WTC11 (cell line): ENCODE results near the gene HAPSTR1. TPM values are rescaled to one million over a fixed set of nuclear protein-coding genes. Genes with fewer than 3 reads are reported as not detected.
A peak's percentile ranks its signal among the peaks of the same experiment; 100 is the strongest.
"Not testable (repeated sequence)": the region's sequence is repeated elsewhere in the genome, so short reads cannot be mapped to it uniquely, and the experiment has no call there.

ENCODE experiments used
- ATAC-seq: fragments of 200-7000 bp; cut with Tn5 transposase; 2 replicates; pipeline ENCODE4 v1.10.0; 2021; ENCODE audit warnings: mild to moderate bottlenecking, moderate library complexity
- CTCF ChIA-PET: fragments of 300-600 bp; sonication (Branson Sonifier 250); formaldehyde crosslinking; loops from one replicate; lab custom pipeline; 2021; ENCODE audit warnings: antibody characterized with exemption; lab: Charles Lee
- POLR2A ChIA-PET: fragments of 350-600 bp; sonication (Branson Sonifier 250); formaldehyde crosslinking; loops from one replicate; lab custom pipeline; 2021; ENCODE audit warnings: antibody characterized with exemption; lab: Charles Lee
- DNase-seq: peaks from one replicate; pipeline ENCODE4 v3.0.0; 2021; ENCODE audit warnings: low spot score
- H3K27ac Mint-ChIP-seq: 2 replicates; pipeline ENCODE4 v1.8.0; 2021; ENCODE audit warnings: mixed read lengths
- H3K27me3 Mint-ChIP-seq: 2 replicates; pipeline ENCODE4 v1.8.0; 2021; ENCODE audit warnings: low read depth, mild to moderate bottlenecking, moderate library complexity, mixed read lengths
- H3K36me3 Mint-ChIP-seq: 2 replicates; pipeline ENCODE4 v1.8.0; 2021; ENCODE audit warnings: mixed read lengths
- H3K4me1 Mint-ChIP-seq: 2 replicates; pipeline ENCODE4 v1.8.0; 2022; ENCODE audit warnings: mixed read lengths
- H3K4me3 Mint-ChIP-seq: 2 replicates; pipeline ENCODE4 v1.8.0; 2021; ENCODE audit warnings: mild to moderate bottlenecking, moderate library complexity, mixed read lengths
- H3K9me3 Mint-ChIP-seq: 2 replicates; pipeline ENCODE4 v1.8.0; 2021; ENCODE audit warnings: mixed read lengths
- CBFB ChIP-seq: sonication (generic); formaldehyde crosslinking; IDR thresholded peaks from 2 replicates; pipeline ENCODE4 v1.8.1; 2022; ENCODE audit warnings: mild to moderate bottlenecking, low read depth, missing genetic modification reagents
- ETV6 ChIP-seq: sonication (generic); formaldehyde crosslinking; IDR thresholded peaks from 2 replicates; pipeline ENCODE4 v1.8.1; 2022; ENCODE audit warnings: mild to moderate bottlenecking, missing genetic modification reagents
- GABPB1 ChIP-seq: sonication (generic); formaldehyde crosslinking; IDR thresholded peaks from 2 replicates; pipeline ENCODE4 v1.8.1; 2023; ENCODE audit warnings: mild to moderate bottlenecking, missing genetic modification reagents
- OVOL2 ChIP-seq: fragments of 250-450 bp; sonication (Bioruptor Pico); IDR thresholded peaks from 2 replicates; pipeline ENCODE4 v1.9.0; 2021; ENCODE audit warnings: mild to moderate bottlenecking, borderline replicate concordance
- TCF7 ChIP-seq: sonication (generic); formaldehyde crosslinking; IDR thresholded peaks from 2 replicates; pipeline ENCODE4 v1.8.0; 2022; ENCODE audit warnings: mild to moderate bottlenecking, low read depth, missing genetic modification reagents, moderate library complexity
- TEAD1 ChIP-seq: sonication (generic); formaldehyde crosslinking; IDR thresholded peaks from 2 replicates; pipeline ENCODE4 v1.8.0; 2022; ENCODE audit warnings: mild to moderate bottlenecking, missing genetic modification reagents
- ZBTB21 ChIP-seq: sonication (generic); formaldehyde crosslinking; IDR thresholded peaks from 2 replicates; pipeline ENCODE4 v1.8.1; 2023; ENCODE audit warnings: mild to moderate bottlenecking, missing genetic modification reagents, borderline replicate concordance
- ZNF121 ChIP-seq: sonication (generic); formaldehyde crosslinking; IDR thresholded peaks from 2 replicates; pipeline ENCODE4 v1.8.0; 2023; ENCODE audit warnings: missing genetic modification reagents
- ZNF423 ChIP-seq: fragments of 250-450 bp; sonication (Bioruptor Pico); IDR thresholded peaks from 2 replicates; pipeline ENCODE4 v2.1.2; 2022; ENCODE audit warnings: mild to moderate bottlenecking, moderate library complexity
- total RNA-seq: library from RNA; stranded (reverse); gene quantifications from 3 replicates; pipeline ENCODE4 v1.2.3, GENCODE V29; 2021
- TF ChIP-seq, protein P1 (sequence below): sonication (generic); formaldehyde crosslinking; conservative IDR thresholded peaks from 2 replicates; pipeline ENCODE4 v1.8.1; 2022; ENCODE audit warnings: mild to moderate bottlenecking, missing genetic modification reagents
- TF ChIP-seq, protein P2 (sequence below): sonication (generic); formaldehyde crosslinking; IDR thresholded peaks from 2 replicates; pipeline ENCODE4 v1.8.0; 2022; ENCODE audit warnings: mild to moderate bottlenecking, missing genetic modification reagents
- TF ChIP-seq, protein P3 (sequence below): fragments of 250-450 bp; sonication (Bioruptor Pico); IDR thresholded peaks from 2 replicates; pipeline ENCODE4 v1.9.0; 2021; ENCODE audit warnings: mild to moderate bottlenecking
- TF ChIP-seq, protein P4 (sequence below): sonication (generic); formaldehyde crosslinking; IDR thresholded peaks from 2 replicates; pipeline ENCODE4 v1.8.1; 2022; ENCODE audit warnings: missing genetic modification reagents, borderline replicate concordance
- TF ChIP-seq, protein P5 (sequence below): fragments of 250-450 bp; sonication (Bioruptor Pico); IDR thresholded peaks from 2 replicates; pipeline ENCODE4 v1.8.0; 2021; ENCODE audit warnings: mild to moderate bottlenecking
- TF ChIP-seq, protein P6 (sequence below): sonication (generic); formaldehyde crosslinking; IDR thresholded peaks from 2 replicates; pipeline ENCODE4 v1.8.1; 2022; ENCODE audit warnings: low read depth, missing genetic modification reagents, borderline replicate concordance
- TF ChIP-seq, protein P7 (sequence below): sonication (generic); formaldehyde crosslinking; IDR thresholded peaks from 2 replicates; pipeline ENCODE4 v1.8.0; 2022; ENCODE audit warnings: mild to moderate bottlenecking, missing genetic modification reagents

The HAPSTR1 gene
- total RNA-seq, 1 experiment from 2014 or later, result 54.3 TPM

DNA sequence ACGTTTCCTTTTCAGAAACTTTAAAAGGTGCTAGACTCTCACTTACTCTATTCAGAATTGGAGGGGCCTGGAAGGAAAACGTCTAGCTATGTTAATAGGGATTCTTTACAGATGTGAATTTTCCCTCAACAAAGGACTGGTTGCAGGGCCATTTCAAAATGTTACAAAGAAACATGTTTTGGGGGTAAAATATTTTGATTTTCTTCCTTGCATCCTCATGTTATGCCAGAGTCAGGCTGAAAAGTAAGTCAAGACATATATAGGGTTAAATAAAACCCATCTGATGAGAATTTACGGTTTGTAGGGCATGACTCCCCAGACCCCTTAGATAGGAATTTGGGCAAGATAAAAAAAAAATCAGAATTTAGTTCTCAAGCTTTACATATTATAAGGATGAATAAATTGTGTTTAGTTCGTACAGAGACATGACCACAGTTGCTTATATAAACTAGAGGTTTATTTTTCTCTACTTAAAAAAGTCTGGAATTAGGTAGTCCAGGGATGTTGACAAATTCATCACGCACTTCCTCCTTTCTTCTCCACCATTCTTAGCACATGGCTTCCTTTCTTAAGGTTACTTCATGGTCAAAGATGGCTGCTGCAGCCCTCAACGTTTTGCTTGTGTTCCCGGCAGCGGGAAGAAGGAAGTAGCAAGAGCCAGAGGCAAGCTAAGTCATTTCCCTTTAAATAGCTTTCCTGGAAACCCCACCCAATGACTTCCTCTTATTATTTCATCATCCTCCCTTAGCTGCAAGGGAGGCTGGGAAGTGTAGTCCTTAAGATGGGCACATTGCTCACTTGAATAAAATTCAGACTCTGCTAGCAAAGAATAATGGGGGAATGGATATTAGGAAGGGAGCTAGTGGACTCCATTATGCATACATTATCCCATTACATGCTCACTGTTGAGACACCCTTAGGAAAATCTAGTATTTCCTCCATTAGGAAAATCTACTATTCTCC lies 12.7 kb upstream of the HAPSTR1 start:
- H3K9me3 Mint-ChIP-seq, result peaks cover 12% of the 10 kb centered on the region
- H3K27ac Mint-ChIP-seq, H3K27me3 Mint-ChIP-seq, H3K4me3 Mint-ChIP-seq, H3K36me3 Mint-ChIP-seq, H3K4me1 Mint-ChIP-seq: not testable (repeated sequence)
- TF ChIP-seq, protein P1, sequence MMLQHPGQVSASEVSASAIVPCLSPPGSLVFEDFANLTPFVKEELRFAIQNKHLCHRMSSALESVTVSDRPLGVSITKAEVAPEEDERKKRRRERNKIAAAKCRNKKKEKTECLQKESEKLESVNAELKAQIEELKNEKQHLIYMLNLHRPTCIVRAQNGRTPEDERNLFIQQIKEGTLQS (CRISPR knock-in tag), result 0 out of 2 replicates have a peak, but pooled peaks have one; percentile 26
- TF ChIP-seq ETV6 (CRISPR knock-in tag) (peak; percentile 96), GABPB1 (CRISPR knock-in tag) (peak; percentile 99)
- TF ChIP-seq, protein P2, sequence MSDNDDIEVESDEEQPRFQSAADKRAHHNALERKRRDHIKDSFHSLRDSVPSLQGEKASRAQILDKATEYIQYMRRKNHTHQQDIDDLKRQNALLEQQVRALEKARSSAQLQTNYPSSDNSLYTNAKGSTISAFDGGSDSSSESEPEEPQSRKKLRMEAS (CRISPR knock-in tag), result peak; percentile 84
- peak; percentile 91 for ATAC-seq
- ChIA-PET POLR2A (interaction anchor here (1.2 to 1.6 kb wide), 2 partner anchors 12 to 14 kb away, joined by 5 to 8 read pairs; partner anchors contain the start of gene HAPSTR1), CTCF (interaction anchor here (0.9 to 1.5 kb wide), 2 partner anchors 13 to 28 kb away, joined by 3 to 7 read pairs; partner anchors contain the start of gene HAPSTR1)
- DNase-seq, result peak; percentile 21

DNA sequence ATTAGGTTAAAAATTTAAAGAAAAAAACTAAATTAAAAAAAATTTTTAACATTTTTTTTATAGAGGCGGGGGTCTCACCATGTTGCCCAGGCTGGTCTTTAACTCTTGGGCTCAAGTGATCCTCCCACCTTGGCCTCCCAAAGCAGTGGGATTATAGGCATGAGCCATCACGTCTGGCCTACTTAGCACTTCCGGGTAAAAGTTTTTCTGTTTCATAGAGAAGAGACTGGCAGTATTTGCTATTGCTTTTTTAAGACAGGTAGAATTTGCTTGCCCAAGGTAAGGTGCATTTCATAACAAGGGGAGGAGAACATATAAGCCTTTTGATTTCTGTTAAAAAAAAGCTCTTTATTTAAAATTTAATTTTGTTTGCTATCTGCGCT lies 12.0 kb upstream of the HAPSTR1 start:
- no peak overlapping the region for H3K4me3 Mint-ChIP-seq
- peaks cover 8% of the 10 kb centered on the region for H3K36me3 Mint-ChIP-seq
- peaks cover 3% of the 10 kb centered on the region; the same call in 1 of the 2 replicates for H3K4me1 Mint-ChIP-seq
- H3K27me3 Mint-ChIP-seq, result peaks cover 3% of the 10 kb centered on the region; the same call in 1 of the 2 replicates
- CTCF ChIA-PET, result interaction anchor here (0.9 to 1.5 kb wide), 2 partner anchors 12 to 29 kb away, joined by 3 to 7 read pairs; partner anchors contain the start of gene HAPSTR1
- no peak for TF ChIP-seq TCF7 (CRISPR knock-in tag)
- TF ChIP-seq, protein P3, sequence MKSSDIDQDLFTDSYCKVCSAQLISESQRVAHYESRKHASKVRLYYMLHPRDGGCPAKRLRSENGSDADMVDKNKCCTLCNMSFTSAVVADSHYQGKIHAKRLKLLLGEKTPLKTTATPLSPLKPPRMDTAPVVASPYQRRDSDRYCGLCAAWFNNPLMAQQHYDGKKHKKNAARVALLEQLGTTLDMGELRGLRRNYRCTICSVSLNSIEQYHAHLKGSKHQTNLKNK (CRISPR knock-in tag), result no peak
- TF ChIP-seq, all 79 proteins: peak for 0
- Mint-ChIP-seq H3K27ac (no peak overlapping the region), H3K9me3 (peaks cover 12% of the 10 kb centered on the region)
- ATAC-seq (no peak), DNase-seq (no peak)
- POLR2A ChIA-PET, result interaction anchor here (1.2 to 1.6 kb wide), 2 partner anchors 12 to 13 kb away, joined by 5 to 8 read pairs; partner anchors contain the start of gene HAPSTR1

DNA sequence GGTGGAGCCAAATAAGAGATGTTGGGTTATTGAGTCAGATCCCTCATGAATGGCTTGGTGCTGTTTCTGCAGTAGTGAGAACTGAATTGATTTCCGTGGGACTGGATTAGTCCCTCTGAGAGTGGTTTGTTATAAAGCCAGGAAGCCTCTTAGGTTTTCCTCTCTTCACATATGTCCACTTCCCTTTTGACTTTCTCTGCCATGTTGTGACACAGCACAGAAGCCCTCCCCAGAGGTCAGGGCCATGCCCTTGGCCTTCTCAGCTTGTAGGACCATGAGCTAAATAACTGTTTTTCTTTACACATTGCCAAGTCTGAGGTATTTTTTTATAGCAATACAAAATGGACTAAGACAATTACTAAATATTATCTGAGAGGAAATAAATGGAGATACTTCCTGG lies 10.3 kb upstream of the HAPSTR1 start:
- H3K4me1 Mint-ChIP-seq, result peaks cover 3% of the 10 kb centered on the region; the same call in 1 of the 2 replicates
- no peak for DNase-seq
- H3K27ac Mint-ChIP-seq, result no peak overlapping the region
- no peak for ATAC-seq
- CTCF ChIA-PET, result no interaction called here
- peaks cover 8% of the 10 kb centered on the region for H3K36me3 Mint-ChIP-seq
- POLR2A ChIA-PET, result interaction anchor here (1.1 kb wide), 1 partner anchor 10 kb away, joined by 3 read pairs; the partner anchor contains the start of gene HAPSTR1
- H3K4me3 Mint-ChIP-seq, result no peak overlapping the region
- peaks cover 12% of the 10 kb centered on the region for H3K9me3 Mint-ChIP-seq
- H3K27me3 Mint-ChIP-seq, result peaks cover 3% of the 10 kb centered on the region; the same call in 1 of the 2 replicates
- TF ChIP-seq, protein P4, sequence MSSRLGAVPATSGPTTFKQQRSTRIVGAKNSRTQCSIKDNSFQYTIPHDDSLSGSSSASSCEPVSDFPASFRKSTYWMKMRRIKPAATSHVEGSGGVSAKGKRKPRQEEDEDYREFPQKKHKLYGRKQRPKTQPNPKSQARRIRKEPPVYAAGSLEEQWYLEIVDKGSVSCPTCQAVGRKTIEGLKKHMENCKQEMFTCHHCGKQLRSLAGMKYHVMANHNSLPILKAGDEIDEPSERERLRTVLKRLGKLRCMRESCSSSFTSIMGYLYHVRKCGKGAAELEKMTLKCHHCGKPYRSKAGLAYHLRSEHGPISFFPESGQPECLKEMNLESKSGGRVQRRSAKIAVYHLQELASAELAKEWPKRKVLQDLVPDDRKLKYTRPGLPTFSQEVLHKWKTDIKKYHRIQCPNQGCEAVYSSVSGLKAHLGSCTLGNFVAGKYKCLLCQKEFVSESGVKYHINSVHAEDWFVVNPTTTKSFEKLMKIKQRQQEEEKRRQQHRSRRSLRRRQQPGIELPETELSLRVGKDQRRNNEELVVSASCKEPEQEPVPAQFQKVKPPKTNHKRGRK (CRISPR knock-in tag), result no peak
- TF ChIP-seq OVOL2 (no peak), ZBTB21 (CRISPR knock-in tag) (no peak), CBFB (CRISPR knock-in tag) (no peak), GABPB1 (CRISPR knock-in tag) (no peak), ZNF423 (CRISPR knock-in tag) (no peak), ZNF121 (no peak), TEAD1 (CRISPR knock-in tag) (no peak)
- TF ChIP-seq, protein P1 (CRISPR knock-in tag), result no peak
- TF ChIP-seq, protein P5, sequence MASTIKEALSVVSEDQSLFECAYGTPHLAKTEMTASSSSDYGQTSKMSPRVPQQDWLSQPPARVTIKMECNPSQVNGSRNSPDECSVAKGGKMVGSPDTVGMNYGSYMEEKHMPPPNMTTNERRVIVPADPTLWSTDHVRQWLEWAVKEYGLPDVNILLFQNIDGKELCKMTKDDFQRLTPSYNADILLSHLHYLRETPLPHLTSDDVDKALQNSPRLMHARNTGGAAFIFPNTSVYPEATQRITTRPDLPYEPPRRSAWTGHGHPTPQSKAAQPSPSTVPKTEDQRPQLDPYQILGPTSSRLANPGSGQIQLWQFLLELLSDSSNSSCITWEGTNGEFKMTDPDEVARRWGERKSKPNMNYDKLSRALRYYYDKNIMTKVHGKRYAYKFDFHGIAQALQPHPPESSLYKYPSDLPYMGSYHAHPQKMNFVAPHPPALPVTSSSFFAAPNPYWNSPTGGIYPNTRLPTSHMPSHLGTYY (CRISPR knock-in tag), result no peak
- TF ChIP-seq, protein P6, sequence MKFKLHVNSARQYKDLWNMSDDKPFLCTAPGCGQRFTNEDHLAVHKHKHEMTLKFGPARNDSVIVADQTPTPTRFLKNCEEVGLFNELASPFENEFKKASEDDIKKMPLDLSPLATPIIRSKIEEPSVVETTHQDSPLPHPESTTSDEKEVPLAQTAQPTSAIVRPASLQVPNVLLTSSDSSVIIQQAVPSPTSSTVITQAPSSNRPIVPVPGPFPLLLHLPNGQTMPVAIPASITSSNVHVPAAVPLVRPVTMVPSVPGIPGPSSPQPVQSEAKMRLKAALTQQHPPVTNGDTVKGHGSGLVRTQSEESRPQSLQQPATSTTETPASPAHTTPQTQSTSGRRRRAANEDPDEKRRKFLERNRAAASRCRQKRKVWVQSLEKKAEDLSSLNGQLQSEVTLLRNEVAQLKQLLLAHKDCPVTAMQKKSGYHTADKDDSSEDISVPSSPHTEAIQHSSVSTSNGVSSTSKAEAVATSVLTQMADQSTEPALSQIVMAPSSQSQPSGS, result no peak
- TF ChIP-seq, protein P7, sequence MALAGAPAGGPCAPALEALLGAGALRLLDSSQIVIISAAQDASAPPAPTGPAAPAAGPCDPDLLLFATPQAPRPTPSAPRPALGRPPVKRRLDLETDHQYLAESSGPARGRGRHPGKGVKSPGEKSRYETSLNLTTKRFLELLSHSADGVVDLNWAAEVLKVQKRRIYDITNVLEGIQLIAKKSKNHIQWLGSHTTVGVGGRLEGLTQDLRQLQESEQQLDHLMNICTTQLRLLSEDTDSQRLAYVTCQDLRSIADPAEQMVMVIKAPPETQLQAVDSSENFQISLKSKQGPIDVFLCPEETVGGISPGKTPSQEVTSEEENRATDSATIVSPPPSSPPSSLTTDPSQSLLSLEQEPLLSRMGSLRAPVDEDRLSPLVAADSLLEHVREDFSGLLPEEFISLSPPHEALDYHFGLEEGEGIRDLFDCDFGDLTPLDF, result no peak
